CD1c-positive myeloid dendritic cell (primary cell): ENCODE results near the gene FAM43B.

ENCODE experiments used
- DNase-seq: peaks from one replicate; pipeline ENCODE4 v3.0.0-alpha.2; 2016; ENCODE audit errors: extremely low spot score

FAM43B gene

DNA sequence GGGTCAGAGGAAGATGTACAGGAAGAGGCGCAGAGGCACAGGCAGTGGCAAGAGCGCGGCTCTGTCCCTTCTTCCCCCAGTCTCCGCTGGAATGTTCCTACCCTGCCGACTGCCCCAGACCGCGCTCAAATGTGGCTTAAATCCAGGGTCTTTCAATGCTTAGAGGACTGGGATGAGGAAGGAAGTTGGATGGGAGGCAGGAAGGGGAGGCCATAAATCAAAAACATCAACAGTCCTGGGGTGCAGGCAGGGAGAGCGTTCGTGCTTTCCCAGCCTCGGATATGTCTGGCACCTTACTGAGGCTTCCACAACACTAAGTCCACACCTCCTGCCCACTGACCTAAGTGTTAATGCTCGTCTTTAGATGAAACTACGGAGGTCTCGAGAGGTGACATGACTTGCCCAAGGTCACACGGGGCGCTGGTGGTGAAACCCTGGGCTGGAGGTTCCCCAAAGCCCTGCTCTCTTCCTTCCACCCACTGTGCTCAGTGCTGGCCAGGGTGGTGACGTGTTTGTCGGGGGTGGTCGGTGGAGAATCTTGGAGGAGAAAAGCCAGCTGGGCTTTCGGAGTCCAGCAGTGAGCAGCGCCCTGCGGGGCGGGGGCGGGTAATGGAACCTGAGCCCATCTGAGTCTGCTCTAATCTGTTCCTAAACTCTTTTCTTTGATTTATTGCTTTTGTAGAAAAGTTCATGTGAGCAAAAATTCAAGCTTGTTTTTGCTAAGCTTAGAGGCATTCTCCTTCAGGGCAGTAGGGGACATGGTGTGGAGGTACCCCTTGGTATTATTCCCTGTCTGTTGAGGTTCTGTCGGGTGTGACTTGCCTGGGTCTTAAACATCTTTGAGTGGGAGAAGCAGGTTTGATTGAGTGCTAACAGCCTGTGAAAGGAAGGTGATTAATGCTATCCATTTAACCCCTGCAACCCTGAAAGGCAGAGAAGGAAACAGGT lies 37.2 kb downstream of the FAM43B start:
- peak; percentile 93 for DNase-seq

DNA sequence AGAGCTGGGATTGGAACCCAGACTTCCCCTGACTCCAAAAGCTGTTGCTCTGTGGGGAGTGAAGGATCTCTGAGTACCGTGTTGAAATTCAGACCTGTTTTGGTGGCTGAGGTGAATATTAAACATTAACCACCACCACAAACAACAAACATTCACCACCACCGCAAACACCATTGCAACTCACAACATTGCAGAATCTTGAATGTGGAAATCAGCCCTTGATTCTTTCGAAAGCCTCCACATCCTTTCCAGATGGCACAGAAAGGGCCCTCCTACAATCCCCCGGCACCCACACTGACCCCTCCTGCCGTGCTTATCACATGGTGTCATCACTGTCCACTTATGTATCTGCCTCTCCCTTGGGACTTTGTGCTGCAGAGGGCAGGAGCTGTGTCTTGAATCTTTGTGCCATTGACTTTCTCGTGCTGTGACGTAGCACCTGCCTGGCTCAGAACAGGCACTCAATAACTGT lies 38.0 kb downstream of the FAM43B start:
- peak; percentile 92 for DNase-seq

DNA sequence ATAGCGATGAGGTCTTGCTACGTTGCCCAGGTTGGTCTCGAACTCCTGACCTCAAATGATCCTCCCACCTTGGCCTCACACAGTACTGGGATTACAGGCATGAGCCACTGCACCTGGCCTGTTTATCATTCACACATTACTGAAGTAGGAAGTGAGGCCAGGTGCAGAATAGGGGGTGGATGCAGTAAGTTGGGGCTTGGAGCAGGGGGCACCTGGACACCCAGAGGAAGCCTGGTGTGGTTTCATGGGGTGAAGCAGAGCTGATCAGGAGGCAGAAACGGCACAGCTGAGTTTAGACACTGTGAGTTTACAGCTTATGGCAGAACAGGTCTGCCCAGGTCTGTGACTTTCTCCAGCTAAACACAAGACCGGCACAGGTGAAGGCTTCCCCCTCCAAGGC lies 41.4 kb downstream of the FAM43B start:
- DNase-seq = no peak

DNA sequence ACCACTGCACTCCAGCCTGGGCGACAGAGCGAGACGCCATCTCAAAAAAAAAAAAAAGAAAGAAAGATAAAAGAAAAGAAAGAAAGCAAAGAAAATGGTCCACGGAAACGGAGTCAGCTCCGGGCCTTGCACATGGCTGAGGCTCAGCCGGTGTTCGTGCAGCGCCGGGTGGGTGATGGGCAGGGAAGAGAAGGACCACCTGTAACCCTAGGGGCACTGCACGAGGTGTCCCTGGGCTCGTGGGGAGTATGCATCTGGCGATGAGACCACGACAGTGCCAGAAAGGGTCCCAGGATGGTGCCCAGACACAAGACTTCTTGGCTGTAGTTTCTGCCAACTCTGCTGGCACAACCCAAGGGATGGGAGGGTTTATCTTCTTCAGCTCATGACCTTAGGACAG lies 42.4 kb downstream of the FAM43B start:
- no peak for DNase-seq

DNA sequence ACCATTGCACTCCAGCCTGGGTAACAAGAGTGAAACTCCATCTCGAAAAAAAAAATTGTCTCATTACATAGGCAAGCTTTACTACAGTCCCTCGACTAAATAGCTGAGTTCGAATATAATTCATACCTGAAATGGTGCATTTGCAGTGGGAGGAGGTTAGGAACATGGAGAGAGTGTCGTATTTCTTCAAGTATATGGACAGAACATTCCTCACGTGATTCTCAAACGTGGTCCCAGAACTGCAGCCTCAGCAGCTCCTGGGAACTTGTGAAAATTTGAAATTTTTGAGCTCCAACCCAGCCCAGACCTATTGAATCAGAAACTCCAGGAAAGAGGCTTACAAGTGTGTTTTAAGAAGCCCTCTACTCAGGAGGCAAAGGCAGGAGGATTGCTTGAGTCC lies 43.7 kb downstream of the FAM43B start:
- DNase-seq = no peak

DNA sequence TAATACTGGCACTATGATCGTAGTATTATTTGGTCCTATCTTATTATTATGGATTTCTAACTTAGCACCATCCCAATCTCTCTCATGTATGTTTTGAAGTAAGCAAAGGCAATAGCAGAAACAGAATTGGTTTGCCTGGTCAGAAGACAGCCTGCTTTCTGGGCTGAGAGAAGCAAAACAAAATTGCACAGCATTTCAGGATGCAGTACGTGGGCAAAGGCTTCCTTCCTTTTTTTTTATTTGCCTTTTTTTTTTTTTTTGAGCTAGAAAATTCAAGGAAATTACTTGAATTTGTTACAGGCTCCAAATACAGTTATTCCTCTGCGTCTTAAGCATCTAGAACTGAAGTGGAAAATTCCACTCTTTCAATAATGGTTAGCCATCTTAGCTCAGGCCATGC lies 45.3 kb downstream of the FAM43B start:
- DNase-seq = peak; percentile 75

DNA sequence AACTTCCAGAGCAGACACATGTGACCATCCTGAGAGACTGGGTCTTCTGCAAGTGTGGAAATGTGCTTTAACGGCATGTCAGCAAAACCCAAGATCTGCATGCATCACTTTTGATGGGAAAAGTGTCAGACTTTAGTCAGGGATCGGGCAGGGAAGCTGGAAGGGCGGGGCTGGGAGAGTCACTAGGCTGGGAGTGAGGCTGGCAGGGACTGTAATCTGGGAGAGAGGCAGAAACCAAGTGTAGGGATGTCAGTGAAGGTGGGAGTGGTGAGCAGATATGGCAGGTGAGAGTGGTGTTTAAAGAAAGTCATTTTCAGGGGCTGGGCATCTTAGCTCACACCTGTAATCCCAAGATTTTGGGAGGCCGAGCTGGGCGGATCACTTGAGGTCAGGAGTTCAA lies 47.8 kb downstream of the FAM43B start:
- no peak for DNase-seq

DNA sequence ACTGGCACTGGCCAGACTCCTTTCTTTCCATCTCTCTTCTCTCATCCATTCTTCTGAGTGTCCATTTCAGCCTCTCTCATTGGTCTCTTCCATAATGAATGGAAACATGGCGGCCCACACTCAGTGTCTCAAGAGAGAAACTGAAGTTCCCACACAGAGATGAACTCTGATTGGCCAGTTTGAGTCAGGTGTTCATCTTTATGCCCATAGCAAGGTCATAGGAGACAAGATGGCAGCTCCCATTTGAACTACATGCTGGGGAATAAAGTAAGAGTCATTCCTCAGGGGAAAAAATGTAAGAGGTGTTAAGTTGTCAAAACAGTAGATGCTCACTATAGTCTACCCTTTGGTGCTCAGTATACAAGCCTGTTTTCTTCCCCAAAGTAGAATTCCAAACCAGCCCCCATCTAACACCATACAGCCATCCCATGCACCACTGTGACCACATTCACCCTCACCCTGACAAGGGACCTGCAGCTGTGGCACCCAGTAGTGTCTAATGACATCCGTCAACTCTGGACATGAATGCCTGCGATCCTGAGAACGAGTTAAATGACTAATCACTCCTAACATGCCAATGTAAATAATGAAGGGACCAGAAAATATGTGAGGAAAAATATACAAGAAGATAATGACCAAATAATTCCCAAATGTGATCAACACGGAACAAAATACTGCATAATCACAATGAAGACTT lies 48.9 kb downstream of the FAM43B start:
- DNase-seq = no peak

DNA sequence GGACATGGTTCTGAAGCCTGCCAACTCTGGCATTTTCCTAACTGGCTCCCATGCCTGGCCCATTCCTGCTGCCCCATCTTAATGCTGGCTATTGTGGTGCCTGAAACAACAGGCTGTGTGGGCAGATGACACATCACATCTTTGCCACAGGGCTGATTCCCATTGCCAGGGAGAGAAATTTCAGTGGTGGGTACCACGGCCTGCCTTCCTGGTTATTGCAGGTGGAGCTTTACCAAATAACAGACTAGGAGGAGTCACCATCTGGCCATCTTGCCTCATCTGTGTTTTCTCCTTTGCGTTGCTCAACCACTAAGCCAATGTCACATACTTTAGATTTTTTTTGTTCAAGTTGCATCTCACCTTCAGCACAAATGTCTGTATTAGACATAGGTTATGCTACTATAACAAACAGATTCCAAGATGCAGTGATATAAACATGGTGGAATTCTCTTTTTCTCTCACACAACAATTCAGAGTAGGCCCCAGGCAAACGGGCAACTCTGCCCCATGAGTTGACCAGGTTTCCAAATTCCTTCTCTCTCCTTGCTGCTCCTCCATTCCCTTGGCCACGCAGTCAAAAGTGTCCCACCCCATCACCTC lies 50.6 kb downstream of the FAM43B start:
- no peak for DNase-seq

DNA sequence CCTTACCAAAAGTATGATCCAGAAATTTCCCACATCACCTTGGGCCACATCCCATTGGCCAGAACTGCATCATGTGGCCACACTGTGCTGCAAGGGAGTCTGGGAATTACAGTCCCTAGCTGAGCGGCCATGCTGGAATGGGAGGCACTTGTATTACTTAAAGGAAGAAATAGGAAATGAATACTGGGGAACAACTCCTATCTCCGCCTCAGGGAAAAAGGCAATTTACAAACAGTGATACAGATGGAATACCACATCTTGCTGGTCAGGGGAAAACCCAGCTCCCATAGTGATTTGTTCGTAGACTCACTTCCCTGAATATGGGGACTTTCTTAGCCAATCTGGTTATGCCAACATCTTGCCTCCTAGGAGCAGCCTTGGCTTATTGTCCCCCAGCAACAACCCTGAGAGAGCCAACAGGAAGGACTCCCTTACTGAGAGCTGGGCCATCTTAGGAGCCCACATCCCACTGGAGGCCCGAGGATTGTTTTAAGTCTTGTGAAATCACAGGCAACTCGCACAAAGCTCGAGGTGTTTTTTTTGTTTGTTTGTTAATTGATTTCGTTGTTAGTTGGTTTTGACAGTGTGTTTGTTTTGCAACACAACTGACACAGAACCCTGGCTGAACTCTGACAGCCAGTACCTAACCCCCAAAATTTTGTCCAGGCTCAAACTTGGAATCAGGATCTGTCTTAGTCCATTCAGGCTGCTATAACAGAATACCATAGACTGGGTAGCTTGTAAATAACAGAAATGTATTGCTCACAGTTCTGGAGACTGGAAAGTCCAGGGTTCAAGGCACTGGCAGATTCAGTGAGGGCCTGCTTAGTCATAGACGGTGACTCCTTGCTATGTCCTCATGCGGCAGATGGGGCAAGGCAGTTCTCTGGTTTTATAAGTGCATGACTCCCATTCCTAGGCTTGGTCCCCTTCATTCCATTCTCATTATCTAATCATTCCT lies 51.4 kb downstream of the FAM43B start:
- DNase-seq = peak; percentile 38
